Hematopoietic multipotent progenitor cell treated with erythropoietin and hydrocortisone succinate and interleukin-3 and kit ligand, for 15 days (in vitro differentiated cells): Measurements from ENCODE around the gene SNCAIP.
"Not testable (repeated sequence)": the region's sequence is repeated elsewhere in the genome, so short reads cannot be mapped to it uniquely, and the experiment has no call there.

Experiments
- DNase-seq: peaks from one replicate; pipeline ENCODE4 v3.0.0-alpha.2; 2015; ENCODE audit warnings: low spot score

Gene SNCAIP

DNA sequence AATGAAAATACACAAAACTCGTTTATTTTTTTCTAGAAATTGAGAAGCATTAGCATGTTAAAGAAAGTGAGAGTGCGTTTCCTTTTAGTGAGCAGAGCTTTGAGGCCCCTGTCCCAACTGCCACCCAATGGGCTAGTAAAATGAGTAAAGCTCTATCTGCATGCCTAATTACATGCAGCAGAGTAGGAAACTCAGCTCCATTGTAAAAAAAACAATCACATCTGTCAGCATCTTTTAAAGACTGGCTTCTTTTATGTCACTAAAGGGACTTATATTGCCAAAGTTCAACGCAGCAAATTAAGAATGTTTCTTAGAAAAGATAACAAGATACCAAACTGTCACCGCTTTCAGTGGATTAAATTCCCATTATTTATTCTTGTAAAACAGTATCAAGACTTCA lies 154.0 kb downstream of the SNCAIP start:
- no peak for DNase-seq

DNA sequence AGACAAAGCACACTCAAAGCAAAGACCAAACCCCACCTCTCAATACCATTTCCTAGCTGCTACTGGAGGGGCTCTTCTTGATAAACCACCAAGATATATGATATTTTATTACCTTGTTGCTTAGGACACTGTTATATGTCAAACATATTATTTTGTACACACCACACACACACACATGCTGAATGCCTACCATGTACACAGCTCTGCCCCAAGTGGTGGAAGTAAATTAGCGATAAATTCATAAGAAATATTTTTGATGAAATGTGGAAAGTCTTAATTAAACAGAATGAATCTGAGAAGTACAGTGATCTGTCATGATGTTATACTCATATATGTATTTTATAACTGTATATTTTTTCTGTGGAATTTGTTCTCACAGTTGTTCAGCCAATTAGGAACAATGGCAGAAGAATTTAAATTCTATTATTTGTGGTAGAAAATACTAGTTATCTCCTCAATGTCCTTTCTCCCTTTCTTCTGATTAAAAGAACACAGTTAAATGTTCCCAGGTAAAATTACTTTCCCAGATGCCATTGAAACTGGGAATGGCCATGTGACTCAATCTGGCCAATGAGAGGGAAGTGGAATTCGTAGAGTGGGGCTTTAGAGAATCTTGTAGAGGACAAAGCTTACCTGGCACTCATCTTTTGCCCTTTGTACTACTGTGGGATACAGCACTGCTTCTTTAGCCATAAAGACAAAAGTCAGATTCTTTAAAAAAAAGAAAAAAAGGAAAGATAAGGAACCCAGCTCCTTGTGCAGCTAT lies 156.5 kb downstream of the SNCAIP start:
- no peak for DNase-seq

DNA sequence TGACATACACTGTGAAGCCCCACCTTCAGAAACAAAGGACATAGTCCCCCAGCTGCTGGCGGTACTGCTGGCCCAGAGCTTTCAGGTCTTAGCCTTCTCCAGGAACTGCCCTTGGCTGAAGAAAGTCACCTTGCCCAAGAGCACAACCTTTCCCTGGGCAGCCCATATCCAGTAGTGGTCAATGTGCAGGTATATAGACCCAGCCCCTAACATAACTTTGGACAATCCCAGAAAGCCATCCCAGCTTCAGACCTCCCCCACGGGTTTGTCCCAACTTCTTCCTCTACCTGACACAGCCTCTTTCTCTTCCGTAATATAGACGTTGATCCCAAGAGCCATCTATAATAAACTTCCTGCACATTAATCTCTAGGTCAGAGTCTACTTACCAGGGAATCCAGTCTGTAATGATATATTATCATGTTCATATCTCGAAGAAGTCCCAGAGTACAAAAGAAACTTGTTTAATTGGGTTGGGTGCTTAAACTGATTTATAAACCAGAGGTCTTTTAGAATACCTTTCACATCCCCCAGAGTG lies 157.4 kb downstream of the SNCAIP start:
- DNase-seq: no peak

DNA sequence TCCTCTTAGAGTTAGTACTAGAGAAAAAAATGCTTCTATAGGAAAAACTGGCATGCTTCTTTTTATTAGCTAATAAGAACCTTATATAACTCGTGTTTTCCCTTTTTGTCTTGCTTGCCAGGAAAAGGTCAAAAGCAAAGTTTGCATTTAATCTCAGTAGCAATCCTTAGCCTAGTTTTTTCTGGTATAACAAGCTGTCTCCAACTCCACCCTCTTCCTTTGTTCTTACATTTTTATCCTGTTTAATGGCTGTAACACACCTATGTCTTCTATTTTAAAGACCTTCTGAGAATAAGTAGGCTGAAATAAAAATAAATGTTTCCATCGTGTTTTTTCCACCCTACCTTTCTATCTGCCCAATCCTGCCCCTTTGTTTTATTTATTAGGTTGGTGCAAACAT lies 158.3 kb downstream of the SNCAIP start:
- DNase-seq: no peak

DNA sequence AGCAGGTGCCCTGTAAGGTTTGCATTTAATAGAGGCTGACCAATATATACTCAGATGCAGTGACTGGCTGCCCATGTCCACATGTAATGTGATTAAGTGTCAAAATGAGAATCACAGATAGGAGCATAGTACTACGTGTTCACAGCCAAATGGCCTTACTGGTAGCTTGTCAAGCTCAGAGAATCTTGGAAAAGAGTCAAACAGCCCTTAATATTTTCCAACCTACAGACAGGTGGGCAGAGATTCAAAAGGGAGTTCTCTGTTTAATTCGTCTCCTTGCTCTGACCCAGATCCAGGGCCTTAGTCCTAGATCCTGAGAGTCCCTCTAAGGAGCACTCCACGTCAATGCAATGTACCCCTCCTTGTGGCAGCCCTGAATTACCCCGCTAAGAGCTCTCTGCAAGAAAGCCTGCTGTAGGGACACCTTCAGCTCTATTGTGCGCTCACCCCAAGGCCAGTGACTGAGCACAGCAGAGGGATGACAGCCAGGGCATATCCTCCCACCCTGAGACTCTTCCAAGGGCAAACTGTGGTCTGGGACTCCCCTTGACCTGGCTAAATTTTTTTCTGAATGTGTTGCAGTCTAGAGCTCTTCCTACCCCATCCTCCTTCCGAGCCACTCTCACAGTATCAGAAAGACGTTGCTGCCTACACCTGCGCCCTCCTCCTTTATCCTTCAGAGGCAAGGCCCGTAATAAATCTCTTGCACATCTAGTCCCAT lies 159.2 kb downstream of the SNCAIP start:
- DNase-seq: no peak

DNA sequence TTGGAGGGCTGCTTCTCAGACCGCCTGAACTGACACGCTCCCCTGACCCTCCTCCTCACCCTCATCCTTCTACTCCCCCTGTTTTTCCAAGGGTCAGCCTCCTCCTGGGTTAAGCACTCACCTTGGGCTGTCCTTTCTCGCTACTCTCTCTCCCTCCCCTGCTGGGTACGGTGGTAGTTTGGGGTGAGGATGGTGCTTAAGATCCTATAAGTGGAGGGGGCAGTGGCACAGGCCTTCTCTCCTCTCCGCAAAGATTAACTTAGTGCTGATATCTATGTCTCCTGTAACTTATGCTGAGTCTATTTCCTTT lies 159.7 kb downstream of the SNCAIP start:
- no peak for DNase-seq

DNA sequence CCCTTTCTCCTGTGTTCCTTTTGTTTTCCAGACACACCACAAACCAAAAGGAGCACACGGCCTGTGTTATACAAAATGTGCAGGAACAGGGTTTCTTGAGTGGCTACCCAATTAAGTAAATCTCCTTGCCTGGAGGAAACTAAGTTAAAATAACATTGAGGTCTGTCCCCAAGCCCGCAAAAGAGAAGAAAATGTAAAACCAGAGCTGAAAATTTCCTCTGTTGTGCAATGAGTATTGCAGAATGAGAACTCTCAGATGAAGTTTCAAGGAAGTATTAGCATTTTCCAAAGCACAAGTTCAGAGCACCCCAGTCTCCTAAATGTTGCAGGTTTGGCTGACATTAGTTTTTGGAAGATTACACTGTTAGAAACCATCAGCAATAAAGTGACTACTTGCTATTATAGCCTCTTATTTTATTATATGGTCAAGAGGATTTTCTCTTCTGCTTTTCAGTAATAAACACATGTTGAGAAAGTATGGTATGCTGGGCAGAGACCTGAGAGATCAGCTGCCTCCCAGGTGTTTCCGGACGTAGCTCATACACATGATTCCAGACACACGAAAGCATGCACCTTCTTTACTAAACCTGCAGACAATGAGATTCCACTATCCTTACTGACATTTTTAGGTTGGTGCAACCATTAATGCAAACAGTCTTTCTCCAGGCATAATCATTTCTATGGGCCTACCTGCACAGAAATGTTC lies 161.3 kb downstream of the SNCAIP start:
- DNase-seq: no peak

DNA sequence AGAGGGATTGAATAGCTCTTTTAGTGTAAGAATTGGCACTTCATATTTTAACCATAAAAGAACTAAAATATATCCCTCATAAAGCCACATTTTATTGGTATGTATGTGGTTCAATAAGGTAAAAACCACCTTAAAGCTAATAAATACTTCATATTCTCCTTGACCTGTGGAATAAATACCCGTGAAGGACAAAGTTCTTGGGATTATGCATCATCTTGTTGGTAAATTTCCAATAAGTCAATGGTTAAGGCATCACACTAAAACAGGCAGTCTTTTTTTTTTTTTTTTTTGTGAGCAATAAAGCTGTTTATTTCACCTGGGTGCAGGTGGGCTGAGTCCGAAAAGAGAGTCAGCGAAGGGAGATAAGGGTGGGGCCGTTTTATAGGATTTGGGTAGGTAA lies 161.9 kb downstream of the SNCAIP start:
- DNase-seq: no peak

DNA sequence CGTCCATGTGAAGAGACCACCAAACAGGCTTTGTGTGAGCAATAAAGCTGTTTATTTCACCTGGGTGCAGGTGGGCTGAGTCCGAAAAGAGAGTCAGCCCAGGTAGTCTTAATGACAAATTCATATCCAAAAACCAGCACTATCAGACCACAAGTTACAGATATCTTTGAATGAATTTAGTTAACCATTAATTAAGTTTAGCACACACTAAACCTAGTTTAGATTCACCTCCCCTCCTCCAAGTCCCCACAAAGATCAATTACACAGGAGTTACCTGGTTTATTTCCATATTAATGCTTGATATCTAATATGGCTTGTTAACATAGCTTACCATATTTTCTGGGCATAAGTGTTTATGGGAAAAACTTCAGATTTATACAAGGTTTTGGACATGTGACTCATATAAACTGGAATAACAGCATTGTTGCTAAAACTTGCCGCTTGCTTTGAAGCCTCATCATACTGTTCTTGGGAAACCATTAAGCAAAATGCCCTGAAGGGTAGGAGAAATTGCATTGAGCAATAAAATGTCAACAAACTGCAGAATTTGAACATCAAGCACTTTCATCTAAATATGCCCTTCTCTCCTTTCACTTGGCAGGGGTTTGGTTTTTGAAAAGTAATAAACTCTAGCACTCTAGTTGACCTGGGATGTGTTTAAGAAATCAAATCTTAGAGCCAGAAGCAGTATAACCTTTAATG lies 166.9 kb downstream of the SNCAIP start:
- no peak for DNase-seq

DNA sequence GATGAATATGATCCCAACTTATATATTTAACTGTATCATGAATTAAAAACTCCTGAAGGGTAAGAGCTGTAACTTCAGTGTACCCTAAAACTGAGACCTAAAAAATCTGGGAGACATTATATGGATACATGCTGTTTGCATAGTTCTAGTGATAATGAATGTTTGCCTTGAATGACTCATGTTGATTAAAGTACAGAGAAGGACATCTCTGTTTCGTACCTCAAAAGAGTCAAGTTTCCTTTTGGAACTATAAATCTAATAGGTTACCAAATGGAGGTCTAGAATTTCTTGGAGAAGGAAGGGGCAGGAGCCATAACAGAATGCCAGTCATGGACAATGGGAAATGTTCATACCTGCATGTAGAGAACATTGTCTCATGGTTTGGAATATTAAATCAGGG lies 168.1 kb downstream of the SNCAIP start:
- no peak for DNase-seq

DNA sequence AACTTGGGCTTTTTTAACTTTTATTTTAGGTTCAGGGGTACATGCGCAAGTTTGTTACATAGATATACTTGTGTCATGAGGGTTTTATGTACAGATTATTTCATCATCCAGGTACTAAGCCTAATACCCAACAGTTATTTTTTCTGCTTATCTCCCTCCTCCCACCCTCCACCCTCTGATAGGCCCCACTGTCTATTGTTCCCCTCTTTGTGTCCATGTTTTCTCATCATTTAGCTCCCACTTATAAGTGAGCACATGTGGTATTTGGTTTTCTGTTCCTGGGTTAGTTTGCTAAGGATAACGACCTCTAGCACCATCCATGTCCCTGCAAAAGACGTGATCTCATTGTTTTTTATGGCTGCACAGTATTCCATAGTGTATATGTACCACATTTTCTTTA lies 172.1 kb downstream of the SNCAIP start:
- no peak for DNase-seq

DNA sequence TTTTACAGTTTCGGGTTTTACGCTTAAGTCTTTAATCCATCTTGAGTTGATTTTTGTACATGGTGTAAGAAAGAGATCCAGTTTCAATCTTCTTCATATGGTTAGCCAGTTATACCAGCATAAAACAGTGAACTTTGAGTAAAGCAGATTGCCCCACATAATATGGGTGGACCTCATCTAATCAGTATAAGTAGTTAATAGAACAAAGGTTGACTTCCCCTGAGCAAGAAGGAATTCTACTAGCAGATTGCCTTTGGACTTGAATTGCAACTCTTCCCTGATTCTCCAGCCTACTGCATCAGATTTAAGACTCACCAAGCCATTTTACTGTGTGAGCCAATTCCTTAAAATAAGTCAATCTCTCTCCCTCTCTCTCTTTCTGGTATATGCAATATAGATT lies 173.2 kb downstream of the SNCAIP start:
- DNase-seq: no peak

DNA sequence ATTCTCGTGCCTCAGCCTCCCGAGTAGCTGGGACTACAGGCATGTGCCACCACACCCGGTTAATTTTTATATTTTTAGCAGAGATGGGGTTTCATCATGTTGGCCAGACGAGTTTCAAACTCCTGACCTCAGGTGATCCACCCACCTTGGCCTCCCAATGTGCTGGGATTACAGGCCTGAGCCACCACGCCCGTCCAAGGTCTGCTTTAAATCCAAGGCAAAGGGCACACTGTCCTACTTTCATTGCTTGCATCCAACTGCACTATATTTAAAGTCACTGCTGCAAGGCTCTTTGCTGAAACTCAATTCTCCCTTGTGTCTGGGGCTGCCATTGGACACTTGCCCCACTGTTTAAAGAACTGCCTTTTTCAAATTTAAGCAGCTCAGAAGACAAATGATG lies 174.6 kb downstream of the SNCAIP start:
- not testable (repeated sequence) for DNase-seq

DNA sequence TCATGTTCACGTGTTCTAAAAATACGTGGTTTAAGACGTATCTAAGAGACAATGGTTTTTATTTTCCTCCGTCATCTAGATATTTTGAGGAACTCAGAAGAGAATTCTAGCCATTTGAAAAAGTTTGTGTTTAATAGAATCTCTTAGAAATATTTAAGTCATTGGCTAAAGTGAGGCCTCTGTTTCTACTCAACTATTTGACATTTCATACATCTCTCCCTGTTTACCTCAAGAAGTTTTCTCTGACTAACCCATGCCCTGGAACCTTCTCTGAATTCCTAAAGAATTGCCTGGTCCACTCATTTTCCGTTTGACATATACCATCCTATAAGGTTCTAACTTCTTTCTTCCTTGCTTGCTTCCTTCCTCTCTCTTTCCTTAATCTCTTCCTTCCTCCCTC lies 178.7 kb downstream of the SNCAIP start:
- DNase-seq: no peak

DNA sequence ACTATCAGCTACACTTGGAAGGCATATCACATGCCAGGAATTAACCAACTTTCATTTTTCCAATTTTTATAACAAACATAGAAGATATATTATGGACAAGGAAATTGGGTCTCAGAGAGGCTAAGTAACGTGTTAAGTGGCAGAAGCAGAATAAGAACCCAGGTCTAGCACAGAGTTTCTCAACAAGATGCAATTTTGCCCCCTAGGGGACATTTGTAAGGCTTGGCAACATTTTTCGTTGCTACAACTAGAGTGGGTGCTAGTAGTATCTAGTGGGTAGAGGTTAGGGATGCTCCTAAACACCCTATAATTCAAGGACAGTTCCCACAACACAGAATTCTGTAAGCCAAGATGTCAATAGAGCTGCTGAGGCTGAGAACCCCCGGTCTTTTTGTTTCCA lies 180.6 kb downstream of the SNCAIP start:
- DNase-seq: no peak

DNA sequence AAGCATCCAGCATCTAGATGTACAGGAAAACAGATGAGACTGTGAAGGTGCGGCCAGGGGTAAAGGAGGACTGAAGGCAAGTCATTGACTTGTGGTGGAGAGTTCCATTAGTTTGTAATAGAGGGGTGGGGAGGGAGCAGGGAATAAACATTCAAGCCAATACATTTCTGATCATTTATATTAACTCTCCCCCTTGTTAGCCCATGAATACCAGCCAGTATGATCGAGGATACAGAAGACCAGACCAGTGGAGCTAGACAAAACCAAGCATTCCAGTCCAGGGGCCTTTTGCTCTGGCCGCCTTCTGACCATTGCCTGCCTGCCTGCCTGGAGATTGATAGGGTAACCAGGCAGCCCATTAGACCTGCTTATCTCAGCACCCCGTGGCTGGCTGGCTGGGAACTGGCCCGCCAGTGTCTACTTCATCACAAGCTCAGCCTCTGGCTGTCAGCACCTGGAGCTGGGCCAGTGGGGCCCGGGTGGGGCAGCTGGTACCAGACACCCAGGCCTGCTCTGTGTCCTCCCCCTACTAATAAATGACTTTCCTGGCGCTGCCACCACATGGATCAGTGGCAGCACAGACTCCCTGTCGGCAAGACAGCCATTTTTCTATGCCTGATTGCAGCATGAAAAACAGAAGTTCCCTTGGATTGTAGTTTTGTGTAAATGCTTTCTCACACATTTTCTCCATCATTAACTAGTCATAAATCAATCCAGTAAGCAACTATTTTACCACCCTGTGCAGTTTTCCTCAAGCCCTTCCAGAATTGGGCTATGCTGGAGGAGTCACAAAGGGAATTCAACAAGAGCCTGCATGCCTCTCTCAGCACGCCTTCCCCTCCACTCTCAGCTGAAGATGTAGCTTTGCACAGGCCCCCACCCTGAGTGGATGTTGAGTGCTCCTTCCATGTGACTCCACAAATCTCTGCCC lies 181.3 kb downstream of the SNCAIP start:
- no peak for DNase-seq

DNA sequence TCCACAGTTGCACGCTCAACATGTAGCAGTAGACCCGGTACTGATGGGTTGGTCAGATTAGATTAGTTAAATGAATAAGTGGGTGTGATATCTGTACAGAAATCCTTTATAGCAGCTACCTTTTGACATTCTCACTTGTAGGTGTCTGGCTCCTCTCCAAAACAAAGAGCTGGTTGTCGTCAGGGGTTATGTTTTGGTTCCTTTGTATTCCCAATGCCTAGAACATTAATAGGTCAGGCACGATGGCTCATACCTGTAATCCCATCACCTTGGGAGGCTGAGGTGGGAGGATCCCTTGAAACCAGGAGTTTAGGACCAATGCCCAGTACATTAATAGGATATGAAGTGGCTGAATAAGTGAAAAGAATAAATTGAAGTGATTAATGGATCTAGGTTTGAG lies 182.1 kb downstream of the SNCAIP start:
- DNase-seq: no peak

DNA sequence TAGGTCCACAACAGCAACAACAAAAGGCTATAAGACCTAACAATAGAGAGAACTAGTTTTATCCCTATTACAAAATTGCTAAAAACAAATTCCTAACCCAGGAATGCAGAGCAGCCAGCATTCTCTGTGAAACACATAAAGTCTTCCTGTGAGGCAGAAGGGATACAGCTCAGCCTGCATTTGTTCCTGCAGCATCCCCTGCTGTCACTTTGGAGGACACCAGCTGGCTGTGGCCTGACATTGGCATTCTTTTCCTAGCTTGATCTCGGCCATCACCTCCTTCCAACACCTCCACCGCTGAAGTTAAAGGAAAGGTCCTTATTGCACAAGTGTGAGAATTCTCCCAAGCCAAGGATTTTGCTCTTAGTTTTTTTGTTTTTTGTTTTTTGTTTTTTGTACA lies 186.1 kb downstream of the SNCAIP start:
- no peak for DNase-seq

DNA sequence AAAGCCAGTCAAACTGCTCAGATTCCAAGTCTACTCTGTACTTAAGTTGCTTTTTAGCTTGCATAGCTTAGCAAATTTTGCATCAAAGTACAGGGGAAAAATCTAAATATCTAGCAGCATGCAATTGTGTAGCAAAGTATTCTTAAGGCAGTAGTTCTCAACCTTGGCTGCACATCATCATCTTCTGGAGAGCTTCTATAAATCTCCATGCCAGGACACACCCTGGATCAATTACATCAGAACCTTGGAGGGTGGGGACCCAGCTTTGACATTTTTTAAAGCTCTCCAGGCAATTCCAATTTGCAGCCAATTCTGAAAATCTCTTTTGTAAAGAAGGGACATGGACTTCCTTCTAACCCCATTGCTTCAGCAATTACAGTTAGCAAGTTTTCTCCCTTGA lies 187.5 kb downstream of the SNCAIP start:
- no peak for DNase-seq

DNA sequence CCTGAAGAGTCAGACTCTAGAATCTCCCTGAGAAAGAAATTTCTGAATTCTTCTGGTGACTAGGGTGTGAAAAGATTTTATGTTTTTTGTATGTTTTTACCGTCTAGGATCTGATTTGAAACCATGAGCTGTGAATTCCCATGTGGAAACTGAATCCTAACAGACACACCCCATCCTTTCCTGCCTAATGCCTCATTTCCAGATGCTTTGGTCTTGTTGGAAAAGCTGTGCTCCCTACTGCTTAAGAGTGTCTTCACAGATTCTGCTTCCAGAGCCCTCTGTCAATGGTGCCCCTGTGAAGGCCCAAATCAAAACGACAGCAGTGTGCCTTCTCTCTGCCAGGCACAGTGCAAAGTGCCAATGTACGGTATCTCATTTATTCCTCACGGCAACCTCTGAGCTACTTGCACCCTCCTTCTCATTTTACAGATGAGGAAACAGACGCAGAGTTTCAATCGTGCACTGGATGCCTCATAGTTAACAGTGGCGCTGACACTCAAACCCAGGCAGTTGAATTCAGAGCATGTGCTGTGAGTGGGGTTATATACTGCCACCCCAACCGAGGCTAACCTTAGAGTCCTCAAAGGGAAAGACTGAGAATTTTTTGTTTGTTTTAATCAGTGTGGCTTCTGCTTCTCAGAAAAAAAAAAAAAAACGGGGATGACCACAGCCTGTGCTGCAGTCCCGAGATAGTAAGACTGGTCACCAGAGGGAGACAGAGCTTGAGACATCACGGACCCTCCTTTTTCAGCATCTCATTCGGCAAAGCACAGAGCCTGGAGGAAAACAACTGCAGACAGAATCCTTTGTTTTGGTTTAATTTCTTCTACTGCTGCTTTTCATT lies 188.4 kb downstream of the SNCAIP start:
- no peak for DNase-seq

DNA sequence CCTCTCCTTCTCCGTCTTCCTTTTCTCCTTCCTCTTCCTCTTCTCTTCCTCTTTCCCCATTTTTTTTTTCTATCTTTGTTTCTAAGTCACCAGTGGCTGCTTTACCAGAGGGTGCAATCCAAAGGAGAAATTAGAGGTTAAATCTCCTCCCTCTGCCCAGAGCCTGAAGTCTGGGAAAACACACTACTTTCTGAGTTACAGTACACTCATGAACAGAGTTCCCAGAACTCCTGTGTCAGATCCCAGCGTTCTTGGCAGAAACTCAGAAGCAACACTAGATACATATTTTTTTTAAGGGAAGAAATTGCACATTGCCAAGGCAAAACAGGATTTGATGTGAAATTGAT lies 189.0 kb downstream of the SNCAIP start:
- no peak for DNase-seq
